Measurements from ENCODE around the gene STARD3. TPM values are rescaled to one million over a fixed set of nuclear protein-coding genes. Genes with fewer than 3 reads are reported as not detected.

The STARD3 gene
- total and polyA plus RNA-seq, 2 donors (not counting 3 experiments of a cell fraction or from before 2014, with no cell fraction given) = 51.0 to 75.7 TPM

GRCh38 chr17:39626171-39627046 lies 10.5 kb upstream of the STARD3 start, which contains the start of gene PPP1R1B:
TSS of gene PPP1R1B (plus strand) at chr17:39626952. CDS start at chr17:39627393, 441 bp downstream.
- Histone ChIP-seq H2AFZ (ENCODE audit: low read depth, low read length) (no peak within 1 kb of the TSS), H4K20me1 (replicated peaks; ENCODE audit: control insufficient read depth, extremely low read depth, insufficient read depth, low read length) (no peaks in the 10 kb centered on the region), H3K9me1 (replicated peaks; ENCODE audit: control insufficient read depth, extremely low read depth, insufficient read depth, low read length) (no peaks in the 10 kb centered on the region), H3K79me2 (ENCODE audit: control insufficient read depth, insufficient read depth, low read length) (no peaks in the 10 kb centered on the region), H3K9me3 (replicated peaks; ENCODE audit: control insufficient read depth, insufficient read depth, low read length) (no peaks in the 10 kb centered on the region), H3K27ac (ENCODE audit: insufficient read depth, low read depth, low read length) (no peak within 1 kb of the TSS), H3K9ac (replicated peaks; ENCODE audit: extremely low read depth, insufficient read depth, low read length) (no peak within 1 kb of the TSS), H3K27me3 (ENCODE audit: control insufficient read depth in 2 of 2, insufficient read depth in 2 of 2, low read length in 2 of 2) (peaks cover 51 to 54% of the 10 kb centered on the region in 2 experiments), H3K4me3 (replicated peaks in 1 of 3; ENCODE audit: insufficient read depth in 1 of 3, low read depth in 1 of 3, low read length in 3 of 3) (no peak within 1 kb of the TSS), H3K36me3 (ENCODE audit: control insufficient read depth in 2 of 2, extremely low read depth in 1 of 2, insufficient read depth in 2 of 2, low read length in 2 of 2) (no peaks in the 10 kb centered on the region), H3K4me1 (ENCODE audit: control insufficient read depth, extremely low read depth, insufficient read depth, low read length) (no peaks in the 10 kb centered on the region), H3K4me2 (ENCODE audit: insufficient read depth, low read length) (no peak within 1 kb of the TSS)
- ChIA-PET POLR2A (no interaction called here), CTCF (interaction anchor here (2.4 to 3.4 kb wide), 3 partner anchors 7 to 79 kb away, joined by 17 to 70 read pairs (median 47); no protein-coding TSS in a partner anchor)
- dilution Hi-C loops (cut with MboI; ENCODE audit: extremely low pct_ligation_motif_present, low sequenced_read_pairs) = no loop called here
- BruUV-seq (replicated peaks) = no TSS peak
- no peak for TF ChIP-seq POLR2A (IDR thresholded peaks at IDR 0.05; ENCODE audit: low read depth, low read length)
- TF ChIP-seq CTCF (IDR thresholded peaks at IDR 0.05; ENCODE audit: extremely low read depth in 1 of 2, insufficient read depth in 1 of 2, low read depth in 1 of 2, low read length in 2 of 2) = no peak
- TF ChIP-seq EZH2 (IDR thresholded peaks at IDR 0.05; ENCODE audit: borderline replicate concordance, low read depth, low read length, severe bottlenecking) = no peak
- FAIRE-seq = no peak
- DNase-seq (ENCODE audit: low read depth, low spot score) = no peak
- intact Hi-C loops (cut with micrococcal nuclease) = loop anchor here (10.0 kb wide), 1 partner anchor 328 kb away; no protein-coding TSS in a partner anchor

Data from endothelial cell of umbilical vein (primary cell).